ENCODE measurements around the gene AIM2. TPM values are rescaled to one million over a fixed set of nuclear protein-coding genes. Genes with fewer than 3 reads are reported as not detected.
"Not testable (repeated sequence)": the region's sequence is repeated elsewhere in the genome, so short reads cannot be mapped to it uniquely, and the experiment has no call there.

The AIM2 gene
- total RNA-seq, 1 experiment from 2014 or later, result not detected

- no peaks in the 10 kb centered on the region for H3K36me3 ChIP-seq (ENCODE audit: control insufficient read depth, insufficient read depth, low read length)
- H3K9me3 ChIP-seq, result no peaks in the 10 kb centered on the region
- no peaks in the 10 kb centered on the region for H3K27me3 ChIP-seq (replicated peaks; ENCODE audit: control insufficient read depth, insufficient read depth, low read length)
- Mint-ChIP-seq H3K4me3 (ENCODE audit: unreplicated experiment) (no peak overlapping the region), H3K36me3 (ENCODE audit: insufficient read depth, unreplicated experiment) (no peaks in the 10 kb centered on the region), H3K27me3 (ENCODE audit: insufficient read depth, unreplicated experiment) (no peaks in the 10 kb centered on the region), H3K27ac (ENCODE audit: unreplicated experiment) (no peak overlapping the region), H3K4me1 (ENCODE audit: low read depth, unreplicated experiment) (no peaks in the 10 kb centered on the region), H3K9me3 (ENCODE audit: unreplicated experiment) (no peaks in the 10 kb centered on the region)
- no TSS peak for BruUV-seq (replicated peaks)
- intact Hi-C loops (cut with micrococcal nuclease; ENCODE audit: unreplicated experiment), result no loop called here
- TF ChIP-seq CTCF (IDR thresholded peaks at IDR 0.05; ENCODE audit: insufficient read depth in 1 of 2, low read depth in 1 of 2, low read length in 1 of 2, severe bottlenecking in 1 of 2, unreplicated experiment in 1 of 2), result no peak
- ChIA-PET CTCF (no interaction called here), POLR2A (no interaction called here)
- H3K4me1 ChIP-seq, result no peaks in the 10 kb centered on the region
- no peak for DNase-seq
- H3K4me3 ChIP-seq (ENCODE audit: low read depth, low read length), result no peak overlapping the region
These were observed 36.4 kb downstream of the AIM2 start for GRCh38 chr1:159040206-159040605.

GRCh38 chr1:159030877-159031447 is 45.6 kb downstream of the AIM2 start:
- no peaks in the 10 kb centered on the region for H3K27me3 ChIP-seq (replicated peaks; ENCODE audit: control insufficient read depth, insufficient read depth, low read length)
- H3K9me3 ChIP-seq, result no peaks in the 10 kb centered on the region
- no peaks in the 10 kb centered on the region for H3K36me3 Mint-ChIP-seq (ENCODE audit: insufficient read depth, unreplicated experiment)
- DNase-seq, result no peak
- no TSS peak for BruUV-seq (replicated peaks)
- ChIA-PET CTCF (no interaction called here), POLR2A (no interaction called here)
- intact Hi-C loops (cut with micrococcal nuclease; ENCODE audit: unreplicated experiment), result no loop called here
- peaks cover 14% of the 10 kb centered on the region for H3K27me3 Mint-ChIP-seq (ENCODE audit: insufficient read depth, unreplicated experiment)
- H3K36me3 ChIP-seq (ENCODE audit: control insufficient read depth, insufficient read depth, low read length), result no peaks in the 10 kb centered on the region
- H3K4me1 ChIP-seq, result no peaks in the 10 kb centered on the region
- H3K4me3 Mint-ChIP-seq (ENCODE audit: unreplicated experiment), result no peak overlapping the region
- H3K27ac Mint-ChIP-seq (ENCODE audit: unreplicated experiment), result no peak overlapping the region
- no peaks in the 10 kb centered on the region for H3K4me1 Mint-ChIP-seq (ENCODE audit: low read depth, unreplicated experiment)
- H3K9me3 Mint-ChIP-seq (ENCODE audit: unreplicated experiment), result no peaks in the 10 kb centered on the region
- no peak for TF ChIP-seq CTCF (IDR thresholded peaks at IDR 0.05; ENCODE audit: insufficient read depth in 1 of 2, low read depth in 1 of 2, low read length in 1 of 2, severe bottlenecking in 1 of 2, unreplicated experiment in 1 of 2)
- H3K4me3 ChIP-seq (ENCODE audit: low read depth, low read length), result no peak overlapping the region

- no TSS peak for BruUV-seq (replicated peaks)
- Mint-ChIP-seq H3K36me3 (ENCODE audit: insufficient read depth, unreplicated experiment) (no peaks in the 10 kb centered on the region), H3K27me3 (ENCODE audit: insufficient read depth, unreplicated experiment) (peaks cover 14% of the 10 kb centered on the region), H3K27ac (ENCODE audit: unreplicated experiment) (no peak overlapping the region), H3K4me3 (ENCODE audit: unreplicated experiment) (no peak overlapping the region), H3K4me1 (ENCODE audit: low read depth, unreplicated experiment) (no peaks in the 10 kb centered on the region), H3K9me3 (ENCODE audit: unreplicated experiment) (no peaks in the 10 kb centered on the region)
- ChIA-PET CTCF (no interaction called here), POLR2A (no interaction called here)
- DNase-seq, result no peak
- Histone ChIP-seq H3K4me3 (ENCODE audit: low read depth, low read length) (no peak overlapping the region), H3K9me3 (no peaks in the 10 kb centered on the region), H3K36me3 (ENCODE audit: control insufficient read depth, insufficient read depth, low read length) (no peaks in the 10 kb centered on the region), H3K27me3 (replicated peaks; ENCODE audit: control insufficient read depth, insufficient read depth, low read length) (no peaks in the 10 kb centered on the region), H3K4me1 (no peaks in the 10 kb centered on the region)
- intact Hi-C loops (cut with micrococcal nuclease; ENCODE audit: unreplicated experiment), result no loop called here
- no peak for TF ChIP-seq CTCF (IDR thresholded peaks at IDR 0.05; ENCODE audit: insufficient read depth in 1 of 2, low read depth in 1 of 2, low read length in 1 of 2, severe bottlenecking in 1 of 2, unreplicated experiment in 1 of 2)
These were observed 46.3 kb downstream of the AIM2 start for GRCh38 chr1:159030311-159030710.

GRCh38 chr1:159026841-159027240 is 49.7 kb downstream of the AIM2 start:
- H3K9me3 Mint-ChIP-seq (ENCODE audit: unreplicated experiment); H3K36me3 Mint-ChIP-seq (ENCODE audit: insufficient read depth, unreplicated experiment); POLR2A ChIA-PET; H3K27me3 ChIP-seq (replicated peaks; ENCODE audit: control insufficient read depth, insufficient read depth, low read length); H3K36me3 ChIP-seq (ENCODE audit: control insufficient read depth, insufficient read depth, low read length); DNase-seq; H3K9me3 ChIP-seq; H3K27ac Mint-ChIP-seq (ENCODE audit: unreplicated experiment); CTCF ChIA-PET; H3K27me3 Mint-ChIP-seq (ENCODE audit: insufficient read depth, unreplicated experiment); BruUV-seq (replicated peaks); H3K4me3 ChIP-seq (ENCODE audit: low read depth, low read length); H3K4me1 ChIP-seq; intact Hi-C loops (cut with micrococcal nuclease; ENCODE audit: unreplicated experiment); H3K4me1 Mint-ChIP-seq (ENCODE audit: low read depth, unreplicated experiment); H3K4me3 Mint-ChIP-seq (ENCODE audit: unreplicated experiment): not testable (repeated sequence)

All from Caco-2 (cell line).